ENCODE data around the gene CD3E. TPM values are rescaled to one million over a fixed set of nuclear protein-coding genes. Genes with fewer than 3 reads are reported as not detected.

CD3E gene
- total and polyA plus RNA-seq, 2 donors (not counting 3 experiments of a cell fraction or from before 2014, with no cell fraction given), result not detected

GRCh38 chr11:118313242-118313641, 8.7 kb downstream of the CD3E start:
- H3K27ac ChIP-seq (ENCODE audit: insufficient read depth, low read depth, low read length), result no peak overlapping the region
- no peak overlapping the region for H3K9ac ChIP-seq (replicated peaks; ENCODE audit: extremely low read depth, insufficient read depth, low read length)
- no peaks in the 10 kb centered on the region for H3K9me3 ChIP-seq (replicated peaks; ENCODE audit: control insufficient read depth, insufficient read depth, low read length)
- H4K20me1 ChIP-seq (replicated peaks; ENCODE audit: control insufficient read depth, extremely low read depth, insufficient read depth, low read length), result no peaks in the 10 kb centered on the region
- no peaks in the 10 kb centered on the region for H3K4me1 ChIP-seq (ENCODE audit: control insufficient read depth, extremely low read depth, insufficient read depth, low read length)
- no peak for TF ChIP-seq POLR2A (IDR thresholded peaks at IDR 0.05; ENCODE audit: low read depth, low read length)
- TF ChIP-seq EZH2 (IDR thresholded peaks at IDR 0.05; ENCODE audit: borderline replicate concordance, low read depth, low read length, severe bottlenecking), result no peak
- TF ChIP-seq, protein P1, sequence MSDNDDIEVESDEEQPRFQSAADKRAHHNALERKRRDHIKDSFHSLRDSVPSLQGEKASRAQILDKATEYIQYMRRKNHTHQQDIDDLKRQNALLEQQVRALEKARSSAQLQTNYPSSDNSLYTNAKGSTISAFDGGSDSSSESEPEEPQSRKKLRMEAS (IDR thresholded peaks at IDR 0.05; ENCODE audit: insufficient read depth, insufficient read length), result no peak
- TF ChIP-seq JUN (IDR thresholded peaks at IDR 0.05; ENCODE audit: borderline replicate concordance, insufficient read depth, insufficient read length, low read depth), result no peak
- no peak for TF ChIP-seq FOS (IDR thresholded peaks at IDR 0.05; ENCODE audit: borderline replicate concordance, insufficient read depth, low read length)
- TF ChIP-seq POLR2AphosphoS5 (IDR thresholded peaks at IDR 0.05; ENCODE audit: insufficient read depth, low read depth, low read length), result no peak
- no peak for TF ChIP-seq CTCF (IDR thresholded peaks at IDR 0.05; ENCODE audit: extremely low read depth in 1 of 2, insufficient read depth in 1 of 2, low read depth in 1 of 2, low read length in 2 of 2)
- no peak for TF ChIP-seq MYC (IDR thresholded peaks at IDR 0.05; ENCODE audit: low read depth, low read length)
- TF ChIP-seq GATA2 (IDR thresholded peaks at IDR 0.05; ENCODE audit: insufficient read depth, insufficient read length, low read depth, low read length), result no peak
- no peak overlapping the region for H3K4me2 ChIP-seq (ENCODE audit: insufficient read depth, low read length)
- no peaks in the 10 kb centered on the region for H3K79me2 ChIP-seq (ENCODE audit: control insufficient read depth, insufficient read depth, low read length)
- CTCF ChIA-PET, result interaction anchor here (0.9 kb wide), 1 partner anchor 115 kb away, joined by 3 read pairs; no protein-coding TSS in a partner anchor
- dilution Hi-C loops (cut with MboI; ENCODE audit: extremely low pct_ligation_motif_present, low sequenced_read_pairs) (no loop called here), intact Hi-C loops (cut with micrococcal nuclease) (no loop called here)
- no peaks in the 10 kb centered on the region for H3K36me3 ChIP-seq (ENCODE audit: control insufficient read depth in 2 of 2, extremely low read depth in 1 of 2, insufficient read depth in 2 of 2, low read length in 2 of 2)
- H3K4me3 ChIP-seq (replicated peaks in 1 of 3; ENCODE audit: insufficient read depth in 1 of 3, low read depth in 1 of 3, low read length in 3 of 3), result no peak overlapping the region
- H2AFZ ChIP-seq (ENCODE audit: low read depth, low read length), result no peak overlapping the region
- H3K27me3 ChIP-seq (ENCODE audit: control insufficient read depth in 2 of 2, insufficient read depth in 2 of 2, low read length in 2 of 2), result peaks cover 7 to 12% of the 10 kb centered on the region in 2 experiments
- no TSS peak for BruUV-seq (replicated peaks)
- DNase-seq (ENCODE audit: low read depth, low spot score) (no peak), FAIRE-seq (no peak)
- no peaks in the 10 kb centered on the region for H3K9me1 ChIP-seq (replicated peaks; ENCODE audit: control insufficient read depth, extremely low read depth, insufficient read depth, low read length)
- POLR2A ChIA-PET, result no interaction called here
